ENCODE results near the gene SLC35F4.

Gene SLC35F4

DNA sequence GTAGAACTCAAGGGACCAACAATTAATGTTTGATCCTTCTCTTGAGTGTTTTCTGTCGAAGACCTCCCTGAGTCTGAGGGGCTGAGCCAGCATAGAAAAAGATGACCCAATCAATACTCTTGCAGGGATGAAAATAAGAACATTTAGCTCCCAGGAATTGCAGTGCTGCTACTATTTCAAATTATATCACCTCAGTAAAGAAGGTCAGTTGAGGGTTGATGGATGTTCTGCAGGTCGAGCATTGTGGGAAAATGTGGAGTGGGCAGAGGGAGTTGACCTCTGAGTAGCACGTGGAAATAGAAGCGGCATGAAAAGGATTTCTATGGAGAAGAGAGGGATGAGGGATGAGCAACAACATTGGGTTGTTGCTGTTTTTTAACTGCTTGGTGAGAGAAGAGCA, 297.3 kb downstream of the SLC35F4 start:
- no peak for TF ChIP-seq CTCF (IDR thresholded peaks at IDR 0.05; ENCODE audit: low read depth, low read length, missing control alignments)
- Histone ChIP-seq H3K4me3 (ENCODE audit: low read depth, low read length) (no peak overlapping the region), H3K27me3 (replicated peaks) (no peaks in the 10 kb centered on the region), H3K36me3 (replicated peaks) (no peaks in the 10 kb centered on the region), H3K27ac (no peak overlapping the region)
- no peak for DNase-seq
- in situ Hi-C loops (cut with HindIII; ENCODE audit: low pct_ligation_motif_present, low sequenced_read_pairs) = no loop called here

GRCh38 chr14:57567220-57567619, 298.7 kb downstream of the SLC35F4 start:
- Histone ChIP-seq H3K27ac (no peak overlapping the region), H3K4me3 (ENCODE audit: low read depth, low read length) (no peak overlapping the region), H3K36me3 (replicated peaks) (no peaks in the 10 kb centered on the region), H3K27me3 (replicated peaks) (no peaks in the 10 kb centered on the region)
- TF ChIP-seq CTCF (IDR thresholded peaks at IDR 0.05; ENCODE audit: low read depth, low read length, missing control alignments) = no peak
- no peak for DNase-seq
- in situ Hi-C loops (cut with HindIII; ENCODE audit: low pct_ligation_motif_present, low sequenced_read_pairs) = no loop called here

- no peaks in the 10 kb centered on the region for H3K27me3 ChIP-seq (replicated peaks)
- DNase-seq = no peak
- no peak for TF ChIP-seq CTCF (IDR thresholded peaks at IDR 0.05; ENCODE audit: low read depth, low read length, missing control alignments)
These were observed 305.2 kb downstream of the SLC35F4 start for GRCh38 chr14:57560681-57561080.

GRCh38 chr14:57559576-57559975, 306.3 kb downstream of the SLC35F4 start:
- no peak overlapping the region for H3K27ac ChIP-seq
- DNase-seq = no peak
- in situ Hi-C loops (cut with HindIII; ENCODE audit: low pct_ligation_motif_present, low sequenced_read_pairs) = no loop called here
- no peak for TF ChIP-seq CTCF (IDR thresholded peaks at IDR 0.05; ENCODE audit: low read depth, low read length, missing control alignments)
- H3K4me3 ChIP-seq (ENCODE audit: low read depth, low read length) = no peak overlapping the region
- H3K36me3 ChIP-seq (replicated peaks) = no peaks in the 10 kb centered on the region
- H3K27me3 ChIP-seq (replicated peaks) = no peaks in the 10 kb centered on the region

More at GRCh38 chr14:57560681-57561080, 305.2 kb downstream of the SLC35F4 start:
- in situ Hi-C loops (cut with HindIII; ENCODE audit: low pct_ligation_motif_present, low sequenced_read_pairs) = no loop called here
- Histone ChIP-seq H3K4me3 (ENCODE audit: low read depth, low read length) (no peak overlapping the region), H3K27ac (no peak overlapping the region), H3K36me3 (replicated peaks) (no peaks in the 10 kb centered on the region)

- no peak for TF ChIP-seq CTCF (IDR thresholded peaks at IDR 0.05; ENCODE audit: low read depth, low read length, missing control alignments)
- in situ Hi-C loops (cut with HindIII; ENCODE audit: low pct_ligation_motif_present, low sequenced_read_pairs) = no loop called here
- Histone ChIP-seq H3K27ac (no peak overlapping the region), H3K4me3 (ENCODE audit: low read depth, low read length) (no peak overlapping the region), H3K27me3 (replicated peaks) (no peaks in the 10 kb centered on the region), H3K36me3 (replicated peaks) (no peaks in the 10 kb centered on the region)
- DNase-seq = no peak
These were observed 316.0 kb downstream of the SLC35F4 start for GRCh38 chr14:57549765-57550420.

- no peak for TF ChIP-seq CTCF (IDR thresholded peaks at IDR 0.05; ENCODE audit: low read depth, low read length, missing control alignments)
- Histone ChIP-seq H3K27ac (no peak overlapping the region), H3K4me3 (ENCODE audit: low read depth, low read length) (no peak overlapping the region), H3K27me3 (replicated peaks) (no peaks in the 10 kb centered on the region), H3K36me3 (replicated peaks) (no peaks in the 10 kb centered on the region)
- in situ Hi-C loops (cut with HindIII; ENCODE audit: low pct_ligation_motif_present, low sequenced_read_pairs) = no loop called here
- DNase-seq = no peak
These were observed 316.8 kb downstream of the SLC35F4 start for GRCh38 chr14:57549016-57549564.
